A673 (cell line): ENCODE measurements around the gene MXRA8.

ENCODE experiments used
- EZH2 ChIP-seq: fragments of 200-600 bp; sonication (generic); IDR thresholded peaks from 2 replicates; pipeline ENCODE4 v1.6.1; 2017; ENCODE audit warnings: borderline replicate concordance, low read depth, mild to moderate bottlenecking, mixed read lengths, antibody characterized with exemption, low read length; ENCODE audit not compliant: poor library complexity, severe bottlenecking
- TF ChIP-seq, protein P1 (sequence below): fragments of 300-800, 200-600 bp; sonication (generic); conservative IDR thresholded peaks from 2 replicates; pipeline ENCODE4 v1.5.1; 2017; ENCODE audit warnings: low read depth, mild to moderate bottlenecking, antibody characterized with exemption, low read length, moderate library complexity, mixed read lengths

DNA sequence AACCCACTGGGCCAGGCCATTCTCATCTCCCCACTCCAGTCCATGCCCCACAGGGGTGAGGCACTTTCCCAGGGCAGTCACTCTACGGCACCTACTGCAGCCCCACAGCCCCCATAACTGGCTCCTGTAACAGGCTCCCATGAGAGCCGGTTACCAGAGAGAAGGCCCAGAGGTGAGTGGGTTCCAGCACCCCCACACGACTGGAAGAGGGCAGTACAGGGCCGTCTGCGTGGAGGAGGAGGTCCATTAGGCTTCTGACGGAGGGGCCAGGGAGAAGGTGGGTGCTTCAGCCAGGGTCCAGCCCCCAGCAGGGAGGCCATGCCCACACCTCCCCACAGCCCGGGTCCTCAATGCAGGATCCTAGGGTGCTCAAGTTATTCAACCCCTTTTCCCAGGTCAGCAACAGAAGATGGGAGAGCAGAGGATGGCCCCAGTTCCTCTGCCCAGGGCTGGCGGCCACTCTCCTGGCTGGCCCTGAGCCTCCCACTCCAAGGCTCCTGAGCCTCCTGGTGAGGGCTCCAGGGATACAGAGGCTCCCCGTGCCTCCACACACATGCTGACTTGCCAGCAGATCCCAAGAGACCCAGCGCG lies 52.2 kb downstream of the MXRA8 start:
- TF ChIP-seq, protein P1, sequence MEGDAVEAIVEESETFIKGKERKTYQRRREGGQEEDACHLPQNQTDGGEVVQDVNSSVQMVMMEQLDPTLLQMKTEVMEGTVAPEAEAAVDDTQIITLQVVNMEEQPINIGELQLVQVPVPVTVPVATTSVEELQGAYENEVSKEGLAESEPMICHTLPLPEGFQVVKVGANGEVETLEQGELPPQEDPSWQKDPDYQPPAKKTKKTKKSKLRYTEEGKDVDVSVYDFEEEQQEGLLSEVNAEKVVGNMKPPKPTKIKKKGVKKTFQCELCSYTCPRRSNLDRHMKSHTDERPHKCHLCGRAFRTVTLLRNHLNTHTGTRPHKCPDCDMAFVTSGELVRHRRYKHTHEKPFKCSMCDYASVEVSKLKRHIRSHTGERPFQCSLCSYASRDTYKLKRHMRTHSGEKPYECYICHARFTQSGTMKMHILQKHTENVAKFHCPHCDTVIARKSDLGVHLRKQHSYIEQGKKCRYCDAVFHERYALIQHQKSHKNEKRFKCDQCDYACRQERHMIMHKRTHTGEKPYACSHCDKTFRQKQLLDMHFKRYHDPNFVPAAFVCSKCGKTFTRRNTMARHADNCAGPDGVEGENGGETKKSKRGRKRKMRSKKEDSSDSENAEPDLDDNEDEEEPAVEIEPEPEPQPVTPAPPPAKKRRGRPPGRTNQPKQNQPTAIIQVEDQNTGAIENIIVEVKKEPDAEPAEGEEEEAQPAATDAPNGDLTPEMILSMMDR = peak; percentile 39
- no peak for TF ChIP-seq EZH2
